ENCODE measurements around the gene RDX. TPM values are rescaled to one million over a fixed set of nuclear protein-coding genes. Genes with fewer than 3 reads are reported as not detected.

Gene RDX
- total RNA-seq, 1 experiment from 2014 or later = 196 TPM

GRCh38 chr11:110148775-110149744 lies 147.4 kb downstream of the RDX start:
- H3K36me3 ChIP-seq (ENCODE audit: low read depth) = peaks cover 49% of the 10 kb centered on the region
- TF ChIP-seq EZH2 (IDR thresholded peaks at IDR 0.05; ENCODE audit: low read depth) = no peak
- no peak for TF ChIP-seq CTCF (conservative IDR thresholded peaks at IDR 0.05)
- 0 out of 2 replicates have a peak, but pooled peaks cover 5% of the 10 kb centered on the region for H3K9me3 ChIP-seq (ENCODE audit: insufficient read depth, low read depth)
- peak; percentile 8 to 96 for DNase-seq
- peak overlapping the region; percentile 55 for H3K4me2 ChIP-seq
- peaks cover 74% of the 10 kb centered on the region for H3K79me2 ChIP-seq (ENCODE audit: low read depth)
- intact Hi-C loops (cut with micrococcal nuclease; ENCODE audit: unreplicated experiment) = no loop called here
- POLR2A ChIA-PET (ENCODE audit: unreplicated experiment) = interaction anchor here (0.6 kb wide), 2 partner anchors 28 to 182 kb away, joined by 3 read pairs; no protein-coding TSS in a partner anchor
- H3K9me2 ChIP-seq (ENCODE audit: insufficient read depth) = no peaks in the 10 kb centered on the region; the same call in 1 of the 2 replicates
- H3K4me1 ChIP-seq (replicated peaks; ENCODE audit: insufficient read depth) = peaks cover 42% of the 10 kb centered on the region
- H3K27me3 ChIP-seq (ENCODE audit: insufficient read depth, low read depth) = no peaks in the 10 kb centered on the region
- peak overlapping the region; percentile 84 for H3K27ac ChIP-seq
- H3K4me3 ChIP-seq = no peak overlapping the region; the same call in 1 of the 2 replicates
- CTCF ChIA-PET = interaction anchor here (0.6 kb wide), 1 partner anchor 169 kb away, joined by 3 read pairs; no protein-coding TSS in a partner anchor
- TSS peak; percentile 17 for BruUV-seq (replicated peaks)
- no peaks in the 10 kb centered on the region for H4K20me1 ChIP-seq (ENCODE audit: insufficient read depth)
- no peak overlapping the region for H2AFZ ChIP-seq
- peaks cover 24% of the 10 kb centered on the region for H3F3A ChIP-seq (ENCODE audit: insufficient read depth, low read depth)

GRCh38 chr11:110147962-110148709 lies 148.3 kb downstream of the RDX start:
- Histone ChIP-seq H3K9me3 (ENCODE audit: insufficient read depth, low read depth) (peaks cover 5% of the 10 kb centered on the region; the same call in 1 of the 2 replicates), H4K20me1 (ENCODE audit: insufficient read depth) (no peaks in the 10 kb centered on the region), H3K4me2 (peak overlapping the region; percentile 55), H3K27ac (peak overlapping the region; percentile 84), H2AFZ (no peak overlapping the region), H3K9me2 (ENCODE audit: insufficient read depth) (no peaks in the 10 kb centered on the region; the same call in 1 of the 2 replicates), H3K4me3 (no peak overlapping the region; the same call in 1 of the 2 replicates), H3K27me3 (ENCODE audit: insufficient read depth, low read depth) (no peaks in the 10 kb centered on the region), H3K36me3 (ENCODE audit: low read depth) (peaks cover 41% of the 10 kb centered on the region), H3F3A (ENCODE audit: insufficient read depth, low read depth) (peaks cover 25% of the 10 kb centered on the region), H3K79me2 (ENCODE audit: low read depth) (peaks cover 72% of the 10 kb centered on the region), H3K4me1 (replicated peaks; ENCODE audit: insufficient read depth) (peaks cover 42% of the 10 kb centered on the region)
- intact Hi-C loops (cut with micrococcal nuclease; ENCODE audit: unreplicated experiment) = no loop called here
- BruUV-seq (replicated peaks) = TSS peak; percentile 28
- no peak for DNase-seq
- POLR2A ChIA-PET (ENCODE audit: unreplicated experiment) = interaction anchor here (0.6 kb wide), 1 partner anchor 27 kb away, joined by 3 read pairs; no protein-coding TSS in a partner anchor
- CTCF ChIA-PET = interaction anchor here (0.5 kb wide), 1 partner anchor 230 kb away, joined by 5 read pairs; no protein-coding TSS in a partner anchor
- TF ChIP-seq EZH2 (IDR thresholded peaks at IDR 0.05; ENCODE audit: low read depth) (no peak), CTCF (conservative IDR thresholded peaks at IDR 0.05) (no peak)

GRCh38 chr11:110141812-110142211 lies 154.6 kb downstream of the RDX start:
- ChIA-PET CTCF (no interaction called here), POLR2A (ENCODE audit: unreplicated experiment) (interaction anchor here (0.5 kb wide), 1 partner anchor 24 kb away, joined by 3 read pairs; no protein-coding TSS in a partner anchor)
- Histone ChIP-seq H3K27ac (no peak overlapping the region; the same call in 1 of the 2 replicates), H3K4me3 (no peak overlapping the region), H3K79me2 (ENCODE audit: low read depth) (peaks cover 71% of the 10 kb centered on the region), H3K4me1 (replicated peaks; ENCODE audit: insufficient read depth) (peaks cover 25% of the 10 kb centered on the region), H3K27me3 (ENCODE audit: insufficient read depth, low read depth) (no peaks in the 10 kb centered on the region), H3K9me3 (ENCODE audit: insufficient read depth, low read depth) (peaks cover 9% of the 10 kb centered on the region; the same call in 1 of the 2 replicates), H3K4me2 (no peak overlapping the region), H3K9me2 (ENCODE audit: insufficient read depth) (no peaks in the 10 kb centered on the region), H3F3A (ENCODE audit: insufficient read depth, low read depth) (peaks cover 3% of the 10 kb centered on the region), H3K36me3 (ENCODE audit: low read depth) (peaks cover 62% of the 10 kb centered on the region), H4K20me1 (ENCODE audit: insufficient read depth) (no peaks in the 10 kb centered on the region), H2AFZ (no peak overlapping the region)
- intact Hi-C loops (cut with micrococcal nuclease; ENCODE audit: unreplicated experiment) = no loop called here
- BruUV-seq (replicated peaks) = no TSS peak
- DNase-seq = peak in 1 of 2 experiments; percentile 71
- TF ChIP-seq CTCF (conservative IDR thresholded peaks at IDR 0.05) = no peak
- no peak for TF ChIP-seq EZH2 (IDR thresholded peaks at IDR 0.05; ENCODE audit: low read depth)

All from PC-9 (cell line).